ENCODE data around the gene FYB1. TPM values are rescaled to one million over a fixed set of nuclear protein-coding genes. Genes with fewer than 3 reads are reported as not detected.

FYB1 gene
- polyA plus RNA-seq, 4 donors = 3.7 to 4.8 (median 4.4) TPM

DNA sequence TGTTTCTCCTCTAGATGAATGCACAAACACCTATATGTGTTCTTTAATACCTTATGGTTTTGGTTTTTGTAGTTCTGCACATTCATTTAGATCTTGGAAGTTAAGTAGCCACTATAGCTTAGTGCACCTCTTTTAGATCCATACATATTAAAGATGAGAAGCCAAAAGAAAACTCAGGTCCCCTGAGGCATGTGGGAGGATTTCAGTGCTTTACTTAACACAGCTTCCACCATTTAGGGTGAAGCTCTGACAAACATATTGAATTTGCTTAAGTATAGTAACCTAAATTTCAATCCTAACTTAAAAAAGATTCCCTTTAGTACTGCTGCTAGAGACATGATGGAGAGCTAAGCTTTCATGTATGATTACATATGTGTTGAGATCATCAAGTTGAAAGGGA, 119.5 kb downstream of the FYB1 start:
- DNase-seq (ENCODE audit: low read depth in 4 of 4, low spot score in 3 of 4) = no peak

- DNase-seq (ENCODE audit: low read depth in 4 of 4, low spot score in 3 of 4) = no peak
Observed at GRCh38 chr5:39093352-39093751, 126.0 kb downstream of the FYB1 start.

DNA sequence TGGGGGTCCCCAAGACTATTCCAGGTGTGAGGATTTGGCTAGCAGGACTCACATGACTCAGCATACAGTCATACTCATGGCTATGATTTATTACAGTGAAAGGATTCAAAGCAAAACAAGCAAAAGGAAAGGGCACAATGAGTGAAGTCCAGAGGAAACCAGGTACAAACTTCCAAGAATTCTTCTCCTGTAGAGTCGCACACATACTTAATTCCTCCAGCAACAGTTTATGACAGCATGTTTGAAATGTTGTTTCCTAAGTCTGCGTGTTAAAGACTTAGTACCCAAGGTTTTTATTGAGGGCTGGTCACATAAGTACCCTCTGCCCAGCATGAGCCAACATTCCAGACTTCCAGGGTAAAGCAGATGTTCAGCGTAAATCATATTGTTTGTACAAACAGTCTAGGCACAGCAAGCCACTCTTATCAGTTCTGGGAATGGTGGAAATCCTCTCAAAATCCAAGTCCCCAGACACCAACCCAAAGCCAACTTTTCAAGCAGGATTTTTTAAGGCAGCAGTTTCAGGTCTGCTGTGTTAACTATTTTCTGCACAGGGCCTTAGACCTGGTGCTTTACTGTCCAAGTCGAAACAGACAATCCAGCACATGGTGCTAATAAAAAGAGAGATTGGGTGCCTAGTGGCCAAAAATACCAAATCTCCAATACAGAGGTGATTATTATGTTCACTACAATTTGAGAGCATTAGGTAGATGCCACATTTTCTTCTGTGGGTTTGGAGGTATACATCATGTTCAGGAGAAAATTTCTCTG, 126.6 kb downstream of the FYB1 start:
- DNase-seq (ENCODE audit: low read depth in 4 of 4, low spot score in 3 of 4) = no peak

GRCh38 chr5:39091940-39092580, 127.3 kb downstream of the FYB1 start:
- no peak for DNase-seq (ENCODE audit: low read depth in 4 of 4, low spot score in 3 of 4)

GRCh38 chr5:39083968-39084367, 135.4 kb downstream of the FYB1 start:
- no peak for DNase-seq (ENCODE audit: low read depth in 4 of 4, low spot score in 3 of 4)

DNA sequence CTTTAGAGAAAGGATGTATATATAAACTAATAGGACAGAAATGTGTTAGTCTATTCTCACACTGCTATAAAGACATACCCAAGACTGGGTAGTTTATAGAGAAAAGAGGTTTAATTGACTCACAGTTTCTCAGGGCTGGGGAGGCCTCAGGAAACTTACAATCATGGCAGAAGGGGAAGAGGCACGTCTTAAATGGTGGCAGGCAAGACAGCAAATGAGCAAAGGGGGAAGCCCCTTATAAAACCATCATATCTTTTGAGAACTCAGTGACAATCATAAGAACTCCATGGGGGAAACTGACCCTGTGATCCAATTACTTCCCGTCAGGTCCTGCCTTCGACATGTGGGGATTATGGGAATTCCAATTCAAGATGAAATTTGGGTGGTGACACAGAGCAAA, 136.4 kb downstream of the FYB1 start:
- DNase-seq (ENCODE audit: low read depth in 4 of 4, low spot score in 3 of 4) = no peak

DNA sequence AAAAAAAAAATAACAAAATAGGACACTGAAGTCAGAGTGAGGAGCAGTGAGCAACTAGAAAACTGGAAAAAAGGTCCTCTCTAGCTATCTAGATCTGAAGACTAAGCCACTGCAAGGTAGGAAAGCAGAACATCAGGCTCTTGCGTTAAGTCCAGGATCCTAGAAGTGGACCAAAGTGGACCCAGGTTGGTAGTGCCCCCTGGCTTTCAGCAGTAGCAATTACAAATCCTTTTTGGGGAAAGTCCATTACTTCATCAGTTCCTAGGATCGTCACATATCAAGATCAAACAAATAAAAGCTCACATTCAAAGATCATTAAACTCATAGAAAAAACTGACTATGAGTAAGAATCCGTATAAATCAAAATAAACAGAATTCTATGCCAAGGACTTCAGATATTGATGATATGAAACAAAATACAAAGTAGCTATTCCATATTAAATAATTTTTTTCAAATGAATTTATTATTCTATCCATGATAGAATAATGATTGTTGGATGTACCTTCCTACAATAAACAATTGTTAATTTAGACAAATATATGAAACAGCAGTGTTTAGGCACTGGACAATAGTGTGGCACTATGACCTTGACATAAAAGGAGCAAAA, 138.7 kb downstream of the FYB1 start:
- peak in 1 of 4 donors; percentile 11 for DNase-seq (ENCODE audit: low read depth in 4 of 4, low spot score in 3 of 4)

GRCh38 chr5:39080168-39080567, 139.2 kb downstream of the FYB1 start:
- no peak for DNase-seq (ENCODE audit: low read depth in 4 of 4, low spot score in 3 of 4)

GRCh38 chr5:39079147-39079546, 140.2 kb downstream of the FYB1 start:
- no peak for DNase-seq (ENCODE audit: low read depth in 4 of 4, low spot score in 3 of 4)

GRCh38 chr5:39076757-39077728, 142.3 kb downstream of the FYB1 start:
- no peak for DNase-seq (ENCODE audit: low read depth in 4 of 4, low spot score in 3 of 4)

GRCh38 chr5:39076101-39076756, 143.1 kb downstream of the FYB1 start:
- no peak for DNase-seq (ENCODE audit: low read depth in 4 of 4, low spot score in 3 of 4)

GRCh38 chr5:39074017-39074814, 145.1 kb downstream of the FYB1 start, which contains the start of gene RICTOR:
Gene RICTOR (minus strand): TSS chr5:39074399. CDS start chr5:39074377, 22 bp downstream.
- DNase-seq (ENCODE audit: low read depth in 4 of 4, low spot score in 3 of 4) = peak; percentile 53 to 78 (median 74)

DNA sequence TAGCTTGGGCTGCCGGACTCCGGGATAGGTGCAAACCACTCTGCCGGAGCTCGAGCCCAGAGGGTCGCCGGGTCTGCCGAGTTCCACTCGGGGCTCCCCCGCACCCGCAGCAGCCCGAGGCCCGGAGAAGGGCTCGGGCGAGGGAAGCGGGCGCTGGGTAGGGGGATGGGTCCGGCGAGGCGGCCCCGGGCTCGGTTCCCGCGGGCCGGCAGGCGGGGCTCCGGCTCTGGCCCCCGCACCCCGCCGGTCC, 145.7 kb downstream of the FYB1 start:
- no peak for DNase-seq (ENCODE audit: low read depth in 4 of 4, low spot score in 3 of 4)

GRCh38 chr5:39072925-39073766, 146.2 kb downstream of the FYB1 start:
- peak; percentile 40 to 59 (median 50) for DNase-seq (ENCODE audit: low read depth in 4 of 4, low spot score in 3 of 4)

- no peak for DNase-seq (ENCODE audit: low read depth in 4 of 4, low spot score in 3 of 4)
Observed at GRCh38 chr5:39068099-39068498, 151.3 kb downstream of the FYB1 start.

DNA sequence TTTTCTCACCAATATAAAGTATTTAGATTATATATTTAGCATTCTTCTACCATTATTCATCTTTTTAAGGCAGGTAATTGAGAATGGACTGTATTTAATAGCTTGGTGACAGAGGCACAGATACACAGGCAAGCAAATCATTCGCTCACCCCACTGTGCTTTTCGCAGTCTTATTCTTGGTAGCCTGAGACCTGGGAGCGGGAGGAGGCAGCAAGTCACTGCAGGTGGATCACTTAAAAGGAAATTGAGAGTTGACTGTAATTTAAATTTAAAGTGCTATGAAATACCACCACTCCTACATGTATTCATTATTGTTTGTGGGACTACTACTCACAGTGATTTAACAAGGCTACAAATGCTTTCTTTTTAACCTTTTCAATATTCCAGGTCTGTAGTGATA, 154.9 kb downstream of the FYB1 start:
- DNase-seq (ENCODE audit: low read depth in 4 of 4, low spot score in 3 of 4) = no peak

- DNase-seq (ENCODE audit: low read depth in 4 of 4, low spot score in 3 of 4) = no peak
Observed at GRCh38 chr5:39063037-39063436, 156.3 kb downstream of the FYB1 start.

- DNase-seq (ENCODE audit: low read depth in 4 of 4, low spot score in 3 of 4) = no peak
Observed at GRCh38 chr5:39062530-39062929, 156.8 kb downstream of the FYB1 start.

- DNase-seq (ENCODE audit: low read depth in 4 of 4, low spot score in 3 of 4) = no peak
Observed at GRCh38 chr5:39062104-39062503, 157.3 kb downstream of the FYB1 start.

Measured in left renal pelvis (tissue), 4 donors.